Osteoblast (primary cell): ENCODE measurements around the gene PDE9A. TPM values are rescaled to one million over a fixed set of nuclear protein-coding genes. Genes with fewer than 3 reads are reported as not detected.

ENCODE experiments used
- DNase-seq: peaks from one replicate; pipeline ENCODE4 v3.0.0; 2011; ENCODE audit warnings: low spot score, mixed read lengths; ENCODE audit not compliant: insufficient read length; ENCODE audit errors: missing footprints
- H2AFZ ChIP-seq: 2 replicates; pipeline ENCODE4 v1.6.0; 2011; ENCODE audit warnings: mild to moderate bottlenecking, low read length
- H3K27ac ChIP-seq: 2 replicates; pipeline ENCODE4 v1.5.1; 2011; ENCODE audit warnings: mild to moderate bottlenecking, low read depth, low read length, moderate library complexity
- H3K27me3 ChIP-seq: 2 replicates; pipeline ENCODE4 v1.6.0; 2012; ENCODE audit warnings: mild to moderate bottlenecking, control low read depth, inconsistent platforms, low read length, moderate library complexity; ENCODE audit not compliant: insufficient read depth
- H3K36me3 ChIP-seq: 2 replicates; pipeline ENCODE4 v1.5.1; 2011; ENCODE audit warnings: mild to moderate bottlenecking, low read length, control low read depth, moderate library complexity; ENCODE audit not compliant: insufficient read depth
- H3K4me1 ChIP-seq: 2 replicates; pipeline ENCODE4 v1.5.1; 2011; ENCODE audit warnings: mild to moderate bottlenecking, low read length, control low read depth, moderate library complexity; ENCODE audit not compliant: insufficient read depth
- H3K4me2 ChIP-seq: 2 replicates; pipeline ENCODE4 v1.6.0; 2011; ENCODE audit warnings: mild to moderate bottlenecking, low read length; ENCODE audit not compliant: insufficient read depth
- H3K4me3 ChIP-seq: fragments of 200-600 bp; sonication (generic); 3 replicates; pipeline ENCODE4 v1.5.1; 2012; ENCODE audit warnings: mild to moderate bottlenecking, low read length, inconsistent platforms; ENCODE audit not compliant: insufficient read depth
- H3K79me2 ChIP-seq: 2 replicates; pipeline ENCODE4 v1.6.0; 2012; ENCODE audit warnings: mild to moderate bottlenecking, low read length, control low read depth, inconsistent platforms; ENCODE audit not compliant: insufficient read depth
- H3K9me3 ChIP-seq: 2 replicates; pipeline ENCODE4 v1.5.1; 2011; ENCODE audit warnings: low read depth, low read length, control low read depth
- H4K20me1 ChIP-seq: 2 replicates; pipeline ENCODE4 v1.6.0; 2012; ENCODE audit warnings: mild to moderate bottlenecking, low read length, control low read depth; ENCODE audit not compliant: insufficient read depth
- total RNA-seq: library from RNA; depleted of rRNA; stranded (reverse); fragments of >200 nt; gene quantifications from 2 replicates; pipeline ENCODE4 v1.2.3, GENCODE V29; 2012
- TF ChIP-seq, protein P1 (sequence below): IDR thresholded peaks from 2 replicates; pipeline ENCODE4 v1.5.1; 2011; ENCODE audit warnings: mild to moderate bottlenecking, low read depth, low read length, moderate library complexity; ENCODE audit errors: extremely low read depth

The PDE9A gene
- total RNA-seq, 1 donor: 0.36 TPM

DNA sequence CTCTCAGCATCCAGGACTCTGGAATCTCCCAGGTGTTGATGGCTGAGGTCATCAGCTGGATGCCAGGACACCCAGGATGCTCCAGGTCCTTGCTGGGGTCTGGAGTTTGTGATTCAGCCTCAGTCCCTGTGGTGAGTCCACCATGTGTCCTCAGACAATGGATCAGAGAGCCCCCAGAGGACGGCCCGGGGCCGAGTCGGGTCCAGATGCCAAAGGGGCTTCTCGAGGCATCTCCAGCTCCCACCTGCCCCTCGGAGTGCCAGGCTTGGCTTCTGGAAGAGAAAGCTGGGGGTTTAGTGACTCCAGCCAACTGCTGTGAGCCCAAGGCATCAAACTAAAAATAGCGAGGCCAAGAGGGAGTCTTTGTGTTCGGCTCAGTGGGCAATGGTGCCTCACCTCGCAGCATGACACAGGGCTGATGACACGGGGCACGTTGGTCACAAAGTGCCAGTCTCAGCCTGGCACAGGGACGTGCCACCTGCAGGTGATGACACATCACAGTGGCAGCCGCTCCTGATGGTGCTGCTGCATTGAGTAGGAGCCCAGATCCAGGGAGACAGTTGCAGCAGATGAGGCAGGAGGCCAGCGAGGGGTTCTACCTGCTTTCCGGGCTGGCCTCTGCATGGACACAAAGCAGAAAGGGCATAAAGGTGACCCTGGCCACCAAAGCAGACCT lies 10.6 kb downstream of the PDE9A start:
- DNase-seq: no peak

DNA sequence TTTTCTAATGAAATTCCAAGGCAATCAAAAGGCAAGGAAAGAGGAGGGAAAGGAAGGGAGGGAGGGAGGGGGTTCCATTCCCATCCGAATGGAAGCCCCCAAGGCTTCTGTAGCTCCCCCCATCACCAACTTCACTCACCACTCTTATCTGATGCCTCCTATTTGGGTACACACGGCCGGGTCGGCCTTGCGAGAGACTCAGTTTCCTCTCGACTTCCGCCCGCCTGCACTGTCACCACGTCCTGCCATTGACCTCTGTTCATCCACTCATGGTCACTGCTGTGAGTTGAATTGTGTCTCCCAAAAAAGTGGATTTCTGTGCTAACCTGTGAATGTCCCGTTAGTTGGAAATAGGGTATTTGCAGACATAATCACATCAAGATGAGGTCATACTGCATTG lies 11.2 kb downstream of the PDE9A start:
- TF ChIP-seq, protein P1, sequence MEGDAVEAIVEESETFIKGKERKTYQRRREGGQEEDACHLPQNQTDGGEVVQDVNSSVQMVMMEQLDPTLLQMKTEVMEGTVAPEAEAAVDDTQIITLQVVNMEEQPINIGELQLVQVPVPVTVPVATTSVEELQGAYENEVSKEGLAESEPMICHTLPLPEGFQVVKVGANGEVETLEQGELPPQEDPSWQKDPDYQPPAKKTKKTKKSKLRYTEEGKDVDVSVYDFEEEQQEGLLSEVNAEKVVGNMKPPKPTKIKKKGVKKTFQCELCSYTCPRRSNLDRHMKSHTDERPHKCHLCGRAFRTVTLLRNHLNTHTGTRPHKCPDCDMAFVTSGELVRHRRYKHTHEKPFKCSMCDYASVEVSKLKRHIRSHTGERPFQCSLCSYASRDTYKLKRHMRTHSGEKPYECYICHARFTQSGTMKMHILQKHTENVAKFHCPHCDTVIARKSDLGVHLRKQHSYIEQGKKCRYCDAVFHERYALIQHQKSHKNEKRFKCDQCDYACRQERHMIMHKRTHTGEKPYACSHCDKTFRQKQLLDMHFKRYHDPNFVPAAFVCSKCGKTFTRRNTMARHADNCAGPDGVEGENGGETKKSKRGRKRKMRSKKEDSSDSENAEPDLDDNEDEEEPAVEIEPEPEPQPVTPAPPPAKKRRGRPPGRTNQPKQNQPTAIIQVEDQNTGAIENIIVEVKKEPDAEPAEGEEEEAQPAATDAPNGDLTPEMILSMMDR: no peak
- Histone ChIP-seq H3K9me3 (no peaks in the 10 kb centered on the region), H3K27ac (no peak overlapping the region), H3K79me2 (no peaks in the 10 kb centered on the region), H3K27me3 (peaks cover 14% of the 10 kb centered on the region), H3K4me3 (no peak overlapping the region), H3K4me2 (no peak overlapping the region), H3K36me3 (no peaks in the 10 kb centered on the region), H2AFZ (no peak overlapping the region), H3K4me1 (no peaks in the 10 kb centered on the region), H4K20me1 (no peaks in the 10 kb centered on the region)
- DNase-seq: no peak

More for the DNA sequence above, 10.6 kb downstream of the PDE9A start:
- TF ChIP-seq, protein P1: no peak
- peaks cover 11% of the 10 kb centered on the region for H3K27me3 ChIP-seq
- H3K36me3 ChIP-seq: no peaks in the 10 kb centered on the region
- no peak overlapping the region for H2AFZ ChIP-seq
- no peaks in the 10 kb centered on the region for H3K79me2 ChIP-seq
- no peak overlapping the region for H3K4me3 ChIP-seq
- no peaks in the 10 kb centered on the region for H3K4me1 ChIP-seq
- H3K27ac ChIP-seq: no peak overlapping the region
- H3K9me3 ChIP-seq: no peaks in the 10 kb centered on the region
- H3K4me2 ChIP-seq: no peak overlapping the region
- H4K20me1 ChIP-seq: no peaks in the 10 kb centered on the region

DNA sequence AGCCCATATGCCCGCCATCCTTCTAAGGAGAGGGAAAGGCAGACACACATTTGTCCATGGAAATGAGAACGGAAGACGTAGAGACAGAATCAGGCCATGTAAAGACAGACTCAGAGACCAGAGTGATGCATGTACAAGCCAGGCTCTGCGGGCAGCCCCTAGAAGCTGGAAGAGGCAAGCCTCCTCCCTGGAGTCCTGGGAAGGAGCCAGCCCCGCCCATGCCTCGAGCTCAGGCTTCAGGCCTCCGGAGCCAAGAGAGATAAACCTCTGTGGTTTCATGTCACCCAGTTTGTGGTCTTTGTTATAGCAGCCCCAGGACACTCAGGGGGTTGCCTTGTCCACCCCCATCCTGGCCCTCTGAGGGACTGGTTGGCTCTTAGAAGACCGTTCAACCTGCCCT lies 11.6 kb downstream of the PDE9A start:
- H3K9me3 ChIP-seq: no peaks in the 10 kb centered on the region
- H3K4me2 ChIP-seq: no peak overlapping the region
- DNase-seq: no peak
- no peaks in the 10 kb centered on the region for H4K20me1 ChIP-seq
- H3K79me2 ChIP-seq: no peaks in the 10 kb centered on the region
- H3K4me1 ChIP-seq: no peaks in the 10 kb centered on the region
- H3K36me3 ChIP-seq: no peaks in the 10 kb centered on the region
- H3K27ac ChIP-seq: no peak overlapping the region
- peaks cover 18% of the 10 kb centered on the region for H3K27me3 ChIP-seq
- H2AFZ ChIP-seq: no peak overlapping the region
- H3K4me3 ChIP-seq: no peak overlapping the region
- TF ChIP-seq, protein P1: no peak

DNA sequence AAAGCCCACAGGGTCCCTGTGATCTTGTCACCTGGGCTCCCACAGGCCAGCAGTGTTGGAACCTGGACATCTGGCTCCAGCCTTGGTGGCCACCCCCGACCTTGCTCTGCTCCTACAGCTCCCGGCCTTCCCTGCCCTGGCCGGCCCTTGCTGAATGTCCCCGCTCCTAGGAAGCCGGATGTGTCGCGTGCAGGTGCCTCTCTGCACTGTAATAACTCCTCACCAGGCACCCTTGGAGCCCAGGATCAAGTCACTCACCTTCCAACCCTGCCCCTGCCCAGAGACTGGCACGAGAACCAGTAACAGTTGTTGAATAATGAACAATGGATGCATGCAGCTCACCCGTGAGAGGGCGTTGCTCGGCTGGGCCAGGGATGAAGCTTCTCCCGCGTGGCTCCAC lies 12.1 kb downstream of the PDE9A start:
- Histone ChIP-seq H3K79me2 (no peaks in the 10 kb centered on the region), H3K4me1 (no peaks in the 10 kb centered on the region), H3K27me3 (peaks cover 21% of the 10 kb centered on the region), H3K36me3 (no peaks in the 10 kb centered on the region), H3K4me2 (no peak overlapping the region), H3K27ac (no peak overlapping the region), H4K20me1 (no peaks in the 10 kb centered on the region), H2AFZ (no peak overlapping the region), H3K4me3 (no peak overlapping the region), H3K9me3 (no peaks in the 10 kb centered on the region)
- no peak for DNase-seq
- TF ChIP-seq, protein P1: no peak
